ENCODE results near the gene FUT2. TPM values are rescaled to one million over a fixed set of nuclear protein-coding genes. Genes with fewer than 3 reads are reported as not detected.

FUT2 gene
- polyA plus RNA-seq, 3 donors, result not detected

DNA sequence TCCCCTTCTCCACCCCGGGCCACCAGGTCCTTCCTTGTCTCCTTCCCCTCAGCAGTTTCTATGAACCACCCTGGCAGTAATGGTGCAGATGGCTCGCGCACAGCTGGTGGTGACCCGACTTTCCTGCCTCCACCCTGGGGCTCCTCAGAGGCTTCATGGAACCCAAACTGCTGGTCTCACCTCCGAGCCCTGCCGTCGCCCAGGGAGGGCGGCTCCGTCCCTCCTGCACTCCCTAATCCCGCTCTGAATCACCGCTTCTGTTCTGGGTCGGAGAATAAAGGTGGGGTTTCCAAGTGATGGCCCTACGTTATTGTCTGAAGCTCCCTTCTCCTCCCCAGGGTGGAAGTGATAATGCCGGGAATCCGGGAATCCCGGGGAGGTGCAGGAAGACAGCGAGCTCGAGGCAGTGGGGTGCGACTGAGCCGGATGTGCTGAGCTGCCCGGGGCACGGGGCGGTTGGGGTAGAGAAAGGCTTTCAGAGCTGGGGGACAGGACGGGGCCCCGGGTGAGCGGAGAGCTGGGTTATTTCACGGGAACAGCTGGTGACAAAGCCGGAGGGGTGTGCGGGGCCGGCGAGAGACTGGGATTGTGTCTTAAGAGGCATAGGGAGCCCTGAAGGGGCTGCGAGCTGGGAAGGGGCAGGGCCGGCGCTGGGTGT is 711 bp downstream of the FUT2 start:
- Histone ChIP-seq H4K20me1 (ENCODE audit: insufficient read depth, low read length) (no peaks in the 10 kb centered on the region), H2AFZ (ENCODE audit: insufficient read depth, low read depth, low read length, poor library complexity, severe bottlenecking) (peak overlapping the region; percentile 68), H3K4me3 (replicated peaks in 1 of 3; ENCODE audit: low read depth in 2 of 3, low read length in 3 of 3) (peak overlapping the region in 1 of 3 experiments; percentile 44), H3K4me1 (ENCODE audit: control insufficient read depth in 1 of 2, insufficient read depth in 2 of 2, low read length in 2 of 2) (peaks cover 6% of the 10 kb centered on the region in 2 donors), H3K79me2 (ENCODE audit: insufficient read depth, low read length) (no peaks in the 10 kb centered on the region), H3K9ac (ENCODE audit: insufficient read depth, low read length, poor library complexity, severe bottlenecking) (peak overlapping the region; percentile 40), H3K36me3 (replicated peaks in 1 of 2; ENCODE audit: control insufficient read depth in 1 of 2, insufficient read depth in 2 of 2, low read length in 2 of 2) (no peaks in the 10 kb centered on the region), H3K9me3 (replicated peaks in 1 of 2; ENCODE audit: control insufficient read depth in 1 of 2, insufficient read depth in 1 of 2, low read length in 2 of 2) (no peaks in the 10 kb centered on the region), H3K4me2 (replicated peaks; ENCODE audit: extremely low read depth, low read length, poor library complexity, severe bottlenecking) (peak overlapping the region; percentile 48), H3K27ac (ENCODE audit: low read depth in 1 of 2, low read length in 2 of 2) (no peak overlapping the region), H3K27me3 (ENCODE audit: control insufficient read depth in 2 of 2, insufficient read depth in 2 of 2, low read length in 2 of 2) (peaks cover 8 to 22% of the 10 kb centered on the region in 2 donors)
- no peak for TF ChIP-seq CTCF (IDR thresholded peaks at IDR 0.05)
- intact Hi-C loops (cut with micrococcal nuclease), result no loop called here
- peaks cover 0 to 11% (median 0%) of the 10 kb centered on the region in 7 donors for H3K9me3 Mint-ChIP-seq
- WGBS (ENCODE audit: insufficient coverage), result under 1% methylated on average over 25 of the region's 34 CpGs
- H3K27me3 Mint-ChIP-seq (ENCODE audit: low read depth in 3 of 3), result peaks cover 21 to 43% (median 37%) of the 10 kb centered on the region in 3 donors
- DNase-seq, result no peak
- H3K4me1 Mint-ChIP-seq, result peaks cover 13% of the 10 kb centered on the region
- peak overlapping the region; percentile 71 to 88 for H3K4me3 Mint-ChIP-seq
- H3K36me3 Mint-ChIP-seq, result peaks cover 0 to 3% of the 10 kb centered on the region in 2 donors
- peak overlapping the region in 3 of 7 donors; percentile 20 to 46 (median 23) for H3K27ac Mint-ChIP-seq

- no peak overlapping the region for H3K4me2 ChIP-seq (replicated peaks; ENCODE audit: extremely low read depth, low read length, poor library complexity, severe bottlenecking)
Observed at GRCh38 chr19:48698046-48698445, 2.3 kb downstream of the FUT2 start.

More at GRCh38 chr19:48698046-48698445, 2.3 kb downstream of the FUT2 start:
- Histone ChIP-seq H3K4me1 (ENCODE audit: control insufficient read depth in 1 of 2, insufficient read depth in 2 of 2, low read length in 2 of 2) (peaks cover 6% of the 10 kb centered on the region in 2 donors), H3K79me2 (ENCODE audit: insufficient read depth, low read length) (no peaks in the 10 kb centered on the region), H3K27me3 (ENCODE audit: control insufficient read depth in 2 of 2, insufficient read depth in 2 of 2, low read length in 2 of 2) (peaks cover 8 to 22% of the 10 kb centered on the region in 2 donors), H3K9ac (ENCODE audit: insufficient read depth, low read length, poor library complexity, severe bottlenecking) (no peak overlapping the region), H3K36me3 (replicated peaks in 1 of 2; ENCODE audit: control insufficient read depth in 1 of 2, insufficient read depth in 2 of 2, low read length in 2 of 2) (no peaks in the 10 kb centered on the region), H4K20me1 (ENCODE audit: insufficient read depth, low read length) (no peaks in the 10 kb centered on the region), H3K27ac (ENCODE audit: low read depth in 1 of 2, low read length in 2 of 2) (no peak overlapping the region), H3K4me3 (replicated peaks in 1 of 3; ENCODE audit: low read depth in 2 of 3, low read length in 3 of 3) (no peak overlapping the region), H2AFZ (ENCODE audit: insufficient read depth, low read depth, low read length, poor library complexity, severe bottlenecking) (no peak overlapping the region), H3K9me3 (replicated peaks in 1 of 2; ENCODE audit: control insufficient read depth in 1 of 2, insufficient read depth in 1 of 2, low read length in 2 of 2) (no peaks in the 10 kb centered on the region)
- Mint-ChIP-seq H3K36me3 (peaks cover 0 to 3% of the 10 kb centered on the region in 2 donors), H3K9me3 (peaks cover 0 to 11% (median 2%) of the 10 kb centered on the region in 7 donors), H3K27ac (no peak overlapping the region), H3K27me3 (ENCODE audit: low read depth in 3 of 3) (peaks cover 22 to 39% (median 36%) of the 10 kb centered on the region in 3 donors), H3K4me3 (no peak overlapping the region), H3K4me1 (peaks cover 13% of the 10 kb centered on the region)
- intact Hi-C loops (cut with micrococcal nuclease), result no loop called here
- no peak for DNase-seq
- 6% methylated on average over 2 of the region's 4 CpGs for WGBS (ENCODE audit: insufficient coverage)
- TF ChIP-seq CTCF (IDR thresholded peaks at IDR 0.05), result no peak

Measured in CD14-positive monocyte (primary cell).